Neural cell (in vitro differentiated cells): ENCODE results near the gene CFAP97D1. TPM values are rescaled to one million over a fixed set of nuclear protein-coding genes. Genes with fewer than 3 reads are reported as not detected.

Source experiments
- H2AFZ ChIP-seq: fragments of 200-600, 300-800 bp; sonication (generic), shearing (Covaris generic); 2 replicates; pipeline ENCODE4 v1.6.0; 2014; ENCODE audit warnings: low read depth, mild to moderate bottlenecking, antibody characterized with exemption, low read length, moderate library complexity
- H3F3A ChIP-seq: fragments of 200-600 bp; shearing (Covaris generic); 2 replicates; pipeline ENCODE4 v1.6.1; 2016; ENCODE audit warnings: mild to moderate bottlenecking, moderate library complexity, mixed read lengths, antibody characterized with exemption, low read length; ENCODE audit not compliant: insufficient read depth, poor library complexity, severe bottlenecking
- H3K27ac ChIP-seq: fragments of 200-600, 300-800 bp; sonication (generic), shearing (Covaris generic); 2 replicates; pipeline ENCODE4 v1.5.1; 2014; ENCODE audit warnings: mild to moderate bottlenecking, low read length, moderate library complexity
- H3K27me3 ChIP-seq: fragments of 300-800, 200-600 bp; sonication (generic), shearing (Covaris generic); 2 replicates; pipeline ENCODE4 v1.6.0; 2014; ENCODE audit warnings: mild to moderate bottlenecking, low read depth, low read length, moderate library complexity; ENCODE audit not compliant: insufficient read depth
- H3K36me3 ChIP-seq: fragments of 300-800, 200-600 bp; sonication (generic), shearing (Covaris generic); 2 replicates; pipeline ENCODE4 v1.5.1; 2014; ENCODE audit warnings: mild to moderate bottlenecking, antibody characterized with exemption, low read length, moderate library complexity; ENCODE audit not compliant: insufficient read depth
- H3K4me2 ChIP-seq: fragments of 300-800, 200-600 bp; sonication (generic), shearing (Covaris generic); 2 replicates; pipeline ENCODE4 v1.6.0; 2014; ENCODE audit warnings: mild to moderate bottlenecking, low read length
- H3K4me3 ChIP-seq: fragments of 300-800, 200-600 bp; sonication (generic), shearing (Covaris generic); 2 replicates; pipeline ENCODE4 v1.5.1; 2014; ENCODE audit warnings: mild to moderate bottlenecking, low read length, moderate library complexity
- H3K79me2 ChIP-seq: fragments of 200-600 bp; shearing (Covaris generic); replicated peaks from 2 replicates; pipeline ENCODE4 v1.6.0; 2014; ENCODE audit warnings: mild to moderate bottlenecking, low read length, moderate library complexity; ENCODE audit not compliant: insufficient read depth
- H3K9ac ChIP-seq: fragments of 300-800, 200-600 bp; sonication (generic), shearing (Covaris generic); 2 replicates; pipeline ENCODE4 v1.6.1; 2016; ENCODE audit warnings: mild to moderate bottlenecking, low read length, mixed read lengths
- H3K9me2 ChIP-seq: fragments of 200-600 bp; shearing (Covaris generic); 2 replicates; pipeline ENCODE4 v1.6.1; 2016; ENCODE audit warnings: mild to moderate bottlenecking, low read length, mixed read lengths; ENCODE audit not compliant: insufficient read depth
- H3K9me3 ChIP-seq: fragments of 200-600, 300-800 bp; sonication (generic), shearing (Covaris generic); 2 replicates; pipeline ENCODE4 v1.6.1; 2016; ENCODE audit warnings: mild to moderate bottlenecking, mixed run types, low read length, moderate library complexity, mixed read lengths
- H4K20me1 ChIP-seq: fragments of 200-600 bp; shearing (Covaris generic); 2 replicates; pipeline ENCODE4 v1.6.1; 2016; ENCODE audit warnings: mild to moderate bottlenecking, mixed run types; ENCODE audit not compliant: insufficient read depth
- CTCF ChIP-seq: fragments of 450-650 bp; IDR thresholded peaks from 2 replicates; pipeline ENCODE4 v1.5.1; 2014; ENCODE audit warnings: antibody characterized with exemption, mild to moderate bottlenecking, moderate library complexity; ENCODE audit not compliant: poor library complexity, severe bottlenecking
- EP300 ChIP-seq: fragments of 450-650 bp; conservative IDR thresholded peaks from 2 replicates; pipeline ENCODE4 v1.6.1; 2014; ENCODE audit warnings: antibody characterized with exemption, mild to moderate bottlenecking, moderate library complexity; ENCODE audit not compliant: poor library complexity, severe bottlenecking
- EZH2 ChIP-seq: fragments of 200-600, 300-800 bp; shearing (Covaris generic), sonication (generic); IDR thresholded peaks from 2 replicates; pipeline ENCODE4 v1.6.1; 2014; ENCODE audit warnings: antibody characterized with exemption, low read length, borderline replicate concordance, mild to moderate bottlenecking; ENCODE audit not compliant: insufficient read depth, poor library complexity, severe bottlenecking
- MXI1 ChIP-seq: fragments of 450-650 bp; conservative IDR thresholded peaks from 2 replicates; pipeline ENCODE4 v1.6.1; 2014; ENCODE audit warnings: antibody characterized with exemption, mild to moderate bottlenecking; ENCODE audit not compliant: poor library complexity, severe bottlenecking
- POLR2AphosphoS5 ChIP-seq: IDR thresholded peaks from 2 replicates; pipeline ENCODE4 v1.6.1; 2012
- REST ChIP-seq: IDR thresholded peaks from 2 replicates; pipeline ENCODE4 v1.6.1; 2012; ENCODE audit warnings: borderline replicate concordance
- SMC3 ChIP-seq: fragments of 450-650 bp; conservative IDR thresholded peaks from 2 replicates; pipeline ENCODE4 v1.6.1; 2014; ENCODE audit warnings: antibody characterized with exemption, mild to moderate bottlenecking, moderate library complexity; ENCODE audit not compliant: poor library complexity
- TAF1 ChIP-seq: IDR thresholded peaks from 2 replicates; pipeline ENCODE4 v1.6.1; 2012; ENCODE audit warnings: low read depth
- polyA plus RNA-seq: library from polyadenylated mRNA; depleted of rRNA; stranded (reverse); fragments of >200 nt; gene quantifications from 2 replicates; pipeline ENCODE4 v1.2.3, GENCODE V29; 2014

CFAP97D1 gene
- polyA plus RNA-seq, 1 donor from 2014 or later, result 0.09 TPM

DNA sequence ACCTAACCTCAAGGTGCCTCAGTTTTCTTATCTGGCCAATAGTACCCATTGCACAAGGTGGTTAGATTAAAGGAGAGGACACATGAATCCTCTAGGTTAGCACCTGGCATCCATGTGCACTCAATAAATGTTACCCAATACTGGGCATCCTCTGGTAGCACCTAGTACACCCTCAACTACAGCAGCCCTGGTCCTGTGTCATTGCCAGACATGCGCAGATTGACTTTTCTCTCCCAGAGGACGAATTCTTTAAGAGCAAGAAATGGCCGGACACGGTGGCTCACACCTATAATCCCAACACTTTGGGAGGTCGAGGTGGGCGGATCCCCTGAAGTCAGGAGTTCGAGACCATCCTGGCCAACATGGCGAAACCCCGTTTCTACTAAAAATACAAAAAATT lies 8.8 kb upstream of the CFAP97D1 start:
- no peaks in the 10 kb centered on the region for H3F3A ChIP-seq
- H3K4me3 ChIP-seq, result no peak overlapping the region

DNA sequence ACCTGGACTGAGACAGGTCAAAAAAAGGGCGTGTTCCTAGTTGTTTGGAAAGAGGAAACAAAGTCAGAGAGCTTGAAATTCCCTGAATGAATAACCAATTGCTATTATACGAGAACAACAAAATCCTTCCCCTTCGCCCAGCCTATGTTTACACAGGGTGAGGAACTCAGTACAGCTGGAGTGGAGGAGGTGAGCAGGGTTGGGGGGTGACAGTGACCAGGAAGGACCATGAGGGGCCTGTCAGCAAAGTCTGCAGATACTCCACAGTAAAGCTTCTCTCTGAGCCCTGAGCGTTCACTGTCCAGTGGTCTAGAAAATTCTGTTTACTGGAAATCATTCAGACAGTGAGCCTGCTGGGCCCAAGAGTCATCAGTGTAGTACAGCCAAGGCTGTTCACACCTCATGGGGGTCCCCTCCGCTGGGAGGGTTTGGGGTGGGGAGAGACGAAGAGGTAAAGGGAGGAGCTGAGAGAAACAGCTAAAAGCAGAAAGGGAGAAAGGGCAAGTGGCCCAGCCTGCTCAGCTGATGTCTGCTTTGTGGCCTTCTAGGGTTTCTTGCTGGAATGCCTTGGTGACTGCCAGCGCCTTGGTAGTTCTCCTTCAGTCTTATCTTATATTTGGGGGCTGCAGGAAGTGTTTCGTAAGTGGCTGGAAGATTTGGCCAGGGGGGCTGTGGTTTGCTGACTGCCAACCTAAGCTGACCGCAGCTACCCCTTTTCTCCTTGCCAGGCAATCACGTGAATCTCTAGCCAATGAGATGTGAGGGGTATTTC lies 7.2 kb upstream of the CFAP97D1 start:
- Histone ChIP-seq H3K9me3 (no peaks in the 10 kb centered on the region), H3K27ac (no peak overlapping the region), H3K4me3 (no peak overlapping the region), H3K9me2 (no peaks in the 10 kb centered on the region), H3K27me3 (no peaks in the 10 kb centered on the region), H2AFZ (no peak overlapping the region), H3K9ac (no peak overlapping the region), H3K4me2 (no peak overlapping the region), H3K36me3 (peaks cover 9% of the 10 kb centered on the region), H3F3A (no peaks in the 10 kb centered on the region), H4K20me1 (no peaks in the 10 kb centered on the region), H3K79me2 (peaks cover 5% of the 10 kb centered on the region)
- no peak for TF ChIP-seq POLR2AphosphoS5

More for the DNA sequence above, 8.8 kb upstream of the CFAP97D1 start:
- Histone ChIP-seq H3K27me3 (no peaks in the 10 kb centered on the region), H2AFZ (no peak overlapping the region), H3K79me2 (no peaks in the 10 kb centered on the region), H3K36me3 (peaks cover 9% of the 10 kb centered on the region), H3K4me2 (no peak overlapping the region), H3K9me3 (no peaks in the 10 kb centered on the region), H3K27ac (no peak overlapping the region), H4K20me1 (no peaks in the 10 kb centered on the region), H3K9me2 (no peaks in the 10 kb centered on the region), H3K9ac (no peak overlapping the region)
- TF ChIP-seq SMC3, result no peak
- no peak for TF ChIP-seq CTCF
- TF ChIP-seq TAF1, result no peak
- TF ChIP-seq REST, result no peak
- TF ChIP-seq MXI1, result no peak

DNA sequence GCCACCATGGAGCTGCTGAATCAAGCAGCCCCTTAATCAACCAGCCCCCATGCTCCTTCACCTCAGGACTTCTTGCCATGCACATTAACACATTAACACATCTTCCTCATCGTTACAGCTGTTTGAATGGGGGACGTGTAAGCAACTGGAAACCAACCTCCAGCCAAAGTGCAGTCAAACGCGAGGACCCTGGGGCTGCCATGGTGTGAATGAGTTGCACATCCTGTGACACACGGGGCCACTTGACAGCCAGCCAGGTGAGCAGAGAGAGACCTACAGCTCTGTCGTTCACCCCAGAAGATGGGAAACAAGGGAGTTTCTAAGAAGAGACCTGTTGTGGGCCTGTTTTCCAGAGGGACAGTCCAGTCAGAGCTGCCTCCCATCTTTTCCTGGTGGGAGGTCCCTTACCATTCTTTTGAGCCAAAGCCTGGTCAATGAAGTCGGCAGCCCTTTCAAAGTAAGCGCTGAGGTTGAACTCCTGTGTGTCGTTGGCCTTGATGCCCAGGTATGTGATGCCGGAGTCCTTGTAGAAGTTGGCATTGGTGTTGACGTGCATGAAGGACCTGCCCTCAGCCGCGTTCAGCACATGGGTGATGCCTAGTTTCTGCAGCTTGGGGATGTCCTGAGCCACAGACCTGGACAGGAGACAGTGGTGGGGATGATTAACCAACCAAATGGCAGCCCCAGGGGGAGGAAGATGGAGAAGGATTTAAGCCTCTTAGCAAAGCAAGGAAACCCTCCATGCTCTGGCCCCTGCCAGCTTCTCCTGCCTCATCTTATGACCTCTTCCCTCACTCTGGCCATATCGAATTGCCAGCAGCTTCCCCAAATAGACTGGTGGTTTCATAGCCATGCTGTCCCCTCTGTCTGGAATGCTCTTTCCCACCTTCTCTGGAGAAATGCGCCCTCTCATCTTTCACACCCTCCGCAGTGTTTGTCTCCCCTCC lies 5.7 kb upstream of the CFAP97D1 start:
- H3K9ac ChIP-seq, result no peak overlapping the region
- no peak overlapping the region for H3K4me2 ChIP-seq
- H3K27ac ChIP-seq, result no peak overlapping the region
- H3K9me3 ChIP-seq, result no peaks in the 10 kb centered on the region
- no peaks in the 10 kb centered on the region for H3K27me3 ChIP-seq
- H2AFZ ChIP-seq, result no peak overlapping the region
- H3K36me3 ChIP-seq, result peaks cover 4% of the 10 kb centered on the region
- peaks cover 5% of the 10 kb centered on the region for H3K79me2 ChIP-seq
- no peaks in the 10 kb centered on the region for H3F3A ChIP-seq
- no peaks in the 10 kb centered on the region for H4K20me1 ChIP-seq
- H3K4me3 ChIP-seq, result no peak overlapping the region
- no peaks in the 10 kb centered on the region for H3K9me2 ChIP-seq
- TF ChIP-seq EZH2, result no peak
- no peak for TF ChIP-seq REST
- TF ChIP-seq MXI1, result no peak
- TF ChIP-seq CTCF, result no peak
- TF ChIP-seq POLR2AphosphoS5, result no peak
- TF ChIP-seq EP300, result no peak
